IPS DF 19.7 (cell line): ENCODE results near the gene TAS2R38.
"Not testable (repeated sequence)": the region's sequence is repeated elsewhere in the genome, so short reads cannot be mapped to it uniquely, and the experiment has no call there.

Experiments used
- DNase-seq: peaks from one replicate; pipeline ENCODE4 v3.0.0-alpha.2; 2013; ENCODE audit warnings: low read depth, low spot score

The TAS2R38 gene

DNA sequence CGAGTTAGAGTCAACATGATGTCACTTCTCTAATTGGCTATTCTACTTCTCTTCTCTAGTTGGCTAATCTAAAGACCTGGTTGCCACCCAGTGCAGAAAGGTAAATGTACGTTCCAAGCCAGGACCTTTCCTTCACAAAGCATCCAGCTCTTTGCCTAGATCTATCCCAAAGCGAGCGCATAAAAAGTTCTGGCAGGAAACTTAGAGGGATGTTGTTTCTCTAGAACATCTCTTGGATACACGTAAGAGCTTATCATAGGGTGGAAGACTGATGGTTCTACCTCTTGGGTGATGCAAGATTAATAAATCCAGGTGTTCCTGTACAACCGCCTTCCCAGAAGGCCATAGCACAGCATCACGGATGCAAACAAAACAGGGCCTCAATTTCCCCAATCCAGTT, at the start of gene TAS2R38:
TAS2R38 (minus strand) TSS at position 101 of the 400 bp plus-strand sequence; CDS start at position 17, 84 bp downstream.
- no peak for DNase-seq

GRCh38 chr7:142018154-142018553, 44.6 kb upstream of the TAS2R38 start:
- DNase-seq = no peak

DNA sequence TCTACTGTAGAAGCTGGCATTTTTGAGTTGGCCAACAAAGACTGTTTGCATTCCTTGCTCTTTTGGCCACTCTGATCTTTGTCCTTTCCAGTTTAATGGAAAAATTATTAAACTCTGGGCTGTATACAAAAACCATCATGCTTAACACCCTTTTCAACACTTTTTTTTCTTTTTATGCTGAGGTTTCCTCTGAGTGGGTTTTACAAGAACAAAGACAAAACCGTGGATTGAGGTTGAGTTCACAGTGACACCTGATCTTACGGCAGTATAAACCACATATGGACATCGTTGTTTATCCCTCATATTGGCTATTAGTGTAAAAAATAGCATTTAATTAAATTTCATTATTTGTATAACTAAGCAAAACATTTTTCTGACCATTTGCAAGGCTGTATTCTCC, 43.9 kb upstream of the TAS2R38 start:
- DNase-seq = no peak

GRCh38 chr7:142012825-142013511, 39.4 kb upstream of the TAS2R38 start:
- DNase-seq = peak; percentile 33

DNA sequence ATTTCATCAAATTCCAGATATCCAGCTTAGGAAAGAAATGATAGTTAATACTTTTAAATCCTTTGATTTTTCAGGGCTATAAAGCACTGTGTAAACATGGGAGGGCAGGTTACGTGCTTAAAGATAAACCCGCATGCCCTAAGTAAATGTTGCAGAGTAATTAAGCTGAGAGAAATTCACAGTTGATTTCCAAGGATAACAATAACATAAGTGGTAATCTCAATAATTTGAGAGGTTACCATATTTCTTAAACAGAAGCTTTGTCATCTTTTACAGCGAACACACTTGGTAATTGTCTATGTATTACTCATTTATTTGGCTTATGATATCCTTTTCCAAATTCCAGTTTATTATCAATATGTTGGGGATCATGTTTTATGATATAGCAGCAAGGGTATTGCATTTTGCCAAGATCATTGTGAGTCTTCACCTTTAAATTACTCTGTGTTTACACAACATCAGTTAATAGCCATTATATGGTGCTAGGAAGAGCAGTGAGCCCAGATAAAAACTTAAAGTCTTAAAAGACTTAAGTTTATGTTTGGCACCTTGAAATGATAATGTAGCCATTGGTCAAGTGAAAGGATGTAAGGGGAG, 37.5 kb upstream of the TAS2R38 start:
- no peak for DNase-seq

GRCh38 chr7:142009187-142009586, 35.6 kb upstream of the TAS2R38 start:
- no peak for DNase-seq

- no peak for DNase-seq
These were observed 33.0 kb upstream of the TAS2R38 start for GRCh38 chr7:142006577-142006976.

DNA sequence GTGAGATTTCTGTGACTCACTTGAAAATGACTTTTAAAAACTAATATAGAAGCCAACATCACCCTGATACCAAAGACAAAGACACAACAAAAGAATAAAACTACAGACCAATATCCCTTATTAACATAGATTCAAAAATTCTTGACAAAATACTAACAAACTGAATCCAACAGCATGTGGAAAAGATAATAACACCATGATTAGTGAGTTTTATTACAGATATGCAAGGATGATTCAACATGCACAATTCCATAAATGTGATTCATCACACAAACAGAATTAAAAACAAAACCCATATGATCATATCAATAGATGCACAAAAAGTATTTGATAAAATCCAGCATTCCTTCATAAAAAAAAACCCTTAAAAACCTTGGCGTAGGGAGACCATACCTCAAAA, 28.6 kb upstream of the TAS2R38 start:
- DNase-seq = no peak

DNA sequence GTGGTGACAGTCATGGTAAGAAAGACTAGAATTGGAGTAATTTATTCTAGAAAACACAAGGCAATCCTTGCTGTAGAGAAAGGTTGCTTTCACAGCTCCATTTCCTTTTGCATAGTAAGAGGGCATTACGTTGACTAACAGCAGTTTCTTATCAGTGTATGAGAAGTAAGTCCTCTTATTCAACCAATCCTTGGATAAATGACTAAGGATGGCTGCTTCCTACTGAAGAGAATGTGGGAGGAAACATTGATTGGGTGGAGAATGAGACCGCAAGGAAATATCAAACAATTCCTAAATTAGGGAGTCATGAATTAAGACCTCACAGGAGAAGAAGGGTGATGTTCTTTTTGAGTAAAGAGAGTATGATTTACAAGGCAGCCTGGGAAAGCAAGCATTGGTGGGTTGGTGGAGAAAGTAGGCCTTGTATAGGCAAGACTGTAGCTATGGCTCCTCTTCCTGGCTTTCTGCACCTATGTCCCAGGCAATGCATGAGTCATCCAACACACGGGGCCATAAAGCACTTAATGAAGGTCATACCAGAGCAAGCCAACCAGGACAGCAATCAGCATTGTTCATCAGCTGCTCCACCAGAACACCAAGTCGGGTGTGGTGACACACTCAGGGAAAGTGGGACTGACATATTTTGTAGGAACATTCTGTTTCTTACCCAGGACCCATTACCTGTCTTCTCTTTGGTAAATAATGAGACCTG, 27.7 kb upstream of the TAS2R38 start:
- DNase-seq = no peak

- DNase-seq = no peak
These were observed 26.7 kb upstream of the TAS2R38 start for GRCh38 chr7:142000244-142000643.

DNA sequence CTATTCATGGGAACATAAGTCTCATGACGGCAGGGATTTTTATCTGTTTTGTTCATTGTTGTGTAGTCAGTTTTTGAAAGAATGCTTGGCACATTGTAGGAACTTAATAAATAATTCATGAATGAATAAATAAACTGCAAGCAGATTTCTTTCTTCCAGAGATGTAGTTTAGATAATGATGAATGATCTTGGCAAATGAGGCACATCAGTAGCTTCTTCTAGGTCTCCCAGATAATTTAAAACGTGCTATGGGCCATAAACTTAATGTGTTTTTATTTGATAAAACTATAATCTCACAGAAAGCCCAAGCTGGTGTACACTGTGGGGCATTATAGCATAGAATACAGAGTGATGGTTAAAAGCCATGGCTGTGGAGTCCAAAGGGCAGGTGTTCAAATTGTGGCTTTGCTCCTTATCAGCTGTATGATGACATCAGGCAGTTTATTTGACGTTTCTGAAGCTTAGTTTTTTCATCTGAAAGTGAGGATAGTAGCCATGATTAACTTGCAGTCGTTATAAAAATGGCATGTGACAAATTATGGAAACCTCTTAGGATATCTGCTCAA, 25.6 kb upstream of the TAS2R38 start:
- DNase-seq = no peak

- DNase-seq = no peak
These were observed 19.8 kb upstream of the TAS2R38 start for GRCh38 chr7:141993354-141993753.

- DNase-seq = no peak
These were observed 19.1 kb upstream of the TAS2R38 start for GRCh38 chr7:141992688-141993087.

DNA sequence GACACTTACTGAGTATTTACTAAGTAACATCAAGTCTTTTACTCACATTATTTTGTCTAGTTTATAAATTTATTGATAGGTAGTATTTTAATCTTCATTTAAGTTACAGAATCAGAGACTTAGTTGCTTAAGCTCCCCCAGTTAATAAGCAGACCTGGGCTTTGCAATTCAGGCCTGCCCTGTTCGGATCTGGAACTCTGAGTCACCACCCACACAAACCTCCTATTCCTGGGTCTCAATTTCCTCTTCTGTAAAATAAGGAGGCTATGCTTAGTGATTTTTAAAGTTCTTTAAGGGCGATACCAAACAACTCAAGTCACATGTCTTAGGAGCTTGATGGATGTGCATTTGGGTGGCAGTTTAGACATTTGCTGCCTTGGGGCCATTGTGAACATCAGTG, 18.6 kb upstream of the TAS2R38 start:
- no peak for DNase-seq

DNA sequence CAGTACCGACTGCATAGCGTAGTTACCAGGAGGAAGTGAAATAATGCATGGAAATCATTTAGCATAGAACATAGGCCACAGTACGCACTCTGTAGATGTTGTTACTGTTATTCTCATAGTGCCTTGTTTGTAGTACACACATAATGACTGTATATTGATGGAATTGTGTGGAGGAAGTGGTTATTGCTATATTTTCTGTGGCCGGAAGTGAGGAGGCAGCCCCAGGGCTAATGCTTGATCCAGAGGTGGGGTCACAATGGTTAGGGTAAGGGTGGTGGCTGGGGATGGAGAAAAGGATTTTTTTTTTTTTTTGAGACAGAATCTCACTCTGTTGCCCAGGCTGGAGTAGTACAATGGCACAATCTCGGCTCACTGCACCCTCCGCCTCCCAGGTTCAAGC, 17.6 kb upstream of the TAS2R38 start:
- DNase-seq = no peak

DNA sequence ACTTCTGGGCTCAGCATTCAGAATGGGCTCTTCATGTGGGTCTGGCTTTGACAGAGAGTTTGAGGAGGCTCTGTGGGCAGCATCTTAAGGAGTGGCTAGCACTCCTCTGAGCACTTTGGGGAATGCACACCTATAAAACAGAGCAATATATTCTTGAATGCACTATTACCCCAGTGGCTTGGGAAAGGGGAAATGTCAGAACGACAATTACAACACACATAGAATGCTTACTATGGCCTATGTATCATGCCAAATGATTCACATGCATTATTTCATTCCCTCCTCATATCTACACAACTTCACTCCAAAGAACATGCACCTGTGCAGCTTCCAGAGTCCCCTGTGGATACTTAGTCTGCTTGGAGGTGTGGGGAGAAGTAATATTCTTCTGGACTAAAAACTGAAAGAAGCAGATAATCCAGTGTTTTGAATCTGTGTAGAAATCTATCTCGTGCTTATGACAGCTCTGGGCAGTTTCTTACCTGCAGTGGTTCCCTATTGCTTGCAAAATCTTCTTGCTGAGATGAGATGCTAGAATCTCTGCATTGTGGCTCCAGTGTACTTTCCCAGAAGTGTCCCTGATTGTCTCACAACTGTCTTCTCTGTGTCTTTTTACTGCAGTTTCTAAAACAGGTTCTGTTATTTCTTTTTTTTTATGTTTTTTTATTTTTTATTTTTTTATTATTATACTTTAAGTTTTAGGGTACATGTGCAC, 16.6 kb upstream of the TAS2R38 start:
- DNase-seq = no peak

- not testable (repeated sequence) for DNase-seq
These were observed 14.2 kb upstream of the TAS2R38 start for GRCh38 chr7:141987803-141988202.

DNA sequence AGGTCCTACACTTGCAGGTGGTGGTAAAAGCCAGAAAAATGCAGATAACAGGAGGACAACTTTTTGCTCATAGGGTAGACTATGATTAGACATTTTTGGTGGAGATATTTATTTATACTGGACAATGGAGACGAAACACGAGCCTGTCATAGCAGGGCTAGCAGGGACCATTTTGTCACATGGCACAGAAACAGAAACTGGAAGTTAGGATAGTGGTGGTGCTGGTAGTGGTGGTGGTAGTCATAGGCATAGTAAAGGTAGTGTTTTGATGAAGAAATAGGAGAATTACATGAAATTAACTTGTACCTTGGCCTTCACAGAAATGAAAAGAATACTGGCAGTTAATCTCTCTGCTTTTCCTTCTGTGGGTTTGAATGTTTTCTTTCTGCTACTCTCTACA, 13.3 kb upstream of the TAS2R38 start:
- DNase-seq = no peak

GRCh38 chr7:141985926-141986325, 12.4 kb upstream of the TAS2R38 start:
- DNase-seq = not testable (repeated sequence)

- no peak for DNase-seq
These were observed 6.0 kb upstream of the TAS2R38 start for GRCh38 chr7:141979568-141979967.

DNA sequence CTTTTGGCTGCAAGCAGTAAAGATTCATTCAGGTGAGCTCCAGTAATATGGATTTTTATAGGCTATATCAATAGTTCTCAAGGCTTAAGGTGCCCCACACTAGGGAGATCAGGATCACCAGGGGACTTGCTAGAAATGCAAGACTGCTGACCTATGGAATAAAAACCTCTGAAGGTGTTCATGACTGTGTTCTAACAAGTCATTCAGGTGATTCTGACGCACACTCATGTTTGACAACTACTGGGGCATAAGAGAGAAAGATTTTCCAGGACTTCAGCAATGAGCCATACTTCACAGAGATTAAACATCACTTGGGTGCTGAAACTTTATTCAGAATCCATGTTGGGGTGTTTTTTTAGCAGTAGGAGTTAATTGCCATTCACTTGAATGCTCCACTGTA, 4.8 kb upstream of the TAS2R38 start:
- DNase-seq = no peak
